ENCODE data around the gene FSTL3. TPM values are rescaled to one million over a fixed set of nuclear protein-coding genes. Genes with fewer than 3 reads are reported as not detected.

FSTL3 gene
- total and polyA plus RNA-seq, 2 of the 13 experiments (the other 11 are each of a cell fraction or from before 2014, with no cell fraction given) = 13.5 to 15.6 TPM

DNA sequence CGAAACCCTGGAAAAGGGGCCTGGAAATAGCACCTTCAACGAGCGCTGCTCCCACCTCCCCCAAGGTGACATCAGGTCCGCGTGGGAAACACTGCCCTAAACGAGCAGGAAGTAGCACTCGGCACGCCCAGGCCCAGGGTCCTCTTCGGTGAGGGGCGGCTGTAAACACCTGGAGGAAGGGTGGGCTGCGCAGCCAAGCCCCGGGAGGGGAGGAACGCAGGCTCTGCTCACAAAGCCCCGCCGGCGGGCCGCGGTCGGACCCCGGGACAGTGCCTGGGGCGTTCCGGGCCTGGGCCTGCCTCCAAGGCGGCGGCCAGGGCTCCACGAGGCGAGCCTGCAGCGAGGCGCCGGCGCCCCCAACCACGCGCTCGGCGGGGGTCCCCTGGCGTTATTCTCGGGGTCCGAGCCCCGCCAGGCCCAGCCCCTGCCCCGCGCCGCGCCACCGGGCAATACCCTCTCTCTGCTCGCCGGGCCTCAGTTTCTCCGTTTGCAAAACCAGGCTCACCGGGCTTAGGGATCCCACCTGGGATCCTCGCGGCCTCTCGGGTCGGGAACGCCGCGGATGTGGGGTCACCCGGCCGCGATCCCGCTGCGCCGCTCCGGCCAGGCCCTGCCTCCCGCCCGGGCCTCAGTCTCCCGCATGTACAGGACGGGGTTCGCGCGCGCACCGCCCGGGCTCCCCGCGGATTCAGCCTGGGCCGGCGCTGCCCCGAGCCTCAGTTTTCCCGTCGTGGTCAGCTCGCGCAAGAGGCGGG lies 13.8 kb upstream of the FSTL3 start (continued):
- TF ChIP-seq GLI4 (CRISPR knock-in tag; IDR thresholded peaks at IDR 0.05; ENCODE audit: borderline replicate concordance) (peak; percentile 71; the same call in 1 of the 2 replicates), ZNF558 (CRISPR knock-in tag; IDR thresholded peaks at IDR 0.05; ENCODE audit: borderline replicate concordance) (peak; percentile 45; the same call in 1 of the 2 replicates), ZNF556 (CRISPR knock-in tag; IDR thresholded peaks at IDR 0.05; ENCODE audit: borderline replicate concordance) (no peak), ZFP1 (CRISPR knock-in tag; IDR thresholded peaks at IDR 0.05) (no peak), MED1 (CRISPR knock-in tag; IDR thresholded peaks at IDR 0.05) (0 out of 2 replicates have a peak, but pooled peaks have one; percentile 15), ZNF234 (CRISPR knock-in tag; conservative IDR thresholded peaks at IDR 0.05) (no peak), GATAD1 (CRISPR knock-in tag; IDR thresholded peaks at IDR 0.05) (0 out of 2 replicates have a peak, but pooled peaks have one; percentile 27), ZNF816 (CRISPR knock-in tag; IDR thresholded peaks at IDR 0.05; ENCODE audit: borderline replicate concordance) (peak; percentile 77), SATB2 (CRISPR knock-in tag; IDR thresholded peaks at IDR 0.05) (0 out of 2 replicates have a peak, but pooled peaks have one; percentile 11), POLR2G (IDR thresholded peaks at IDR 0.05; ENCODE audit: low read depth, low read length) (peak; percentile 51; the same call in 1 of the 2 replicates), ELF1 (CRISPR knock-in tag; IDR thresholded peaks at IDR 0.05) (peak; percentile 57), BCL3 (CRISPR knock-in tag; IDR thresholded peaks at IDR 0.05) (no peak), IKZF4 (CRISPR knock-in tag; IDR thresholded peaks at IDR 0.05; ENCODE audit: borderline replicate concordance, low read depth, not compliant biosample characterization) (peak; percentile 4), ZBTB1 (CRISPR knock-in tag; IDR thresholded peaks at IDR 0.05; ENCODE audit: borderline replicate concordance) (no peak), ZBTB2 (CRISPR knock-in tag; IDR thresholded peaks at IDR 0.05; ENCODE audit: low read depth) (0 out of 2 replicates have a peak, but pooled peaks have one; percentile 24)
- TF ChIP-seq, protein P1, sequence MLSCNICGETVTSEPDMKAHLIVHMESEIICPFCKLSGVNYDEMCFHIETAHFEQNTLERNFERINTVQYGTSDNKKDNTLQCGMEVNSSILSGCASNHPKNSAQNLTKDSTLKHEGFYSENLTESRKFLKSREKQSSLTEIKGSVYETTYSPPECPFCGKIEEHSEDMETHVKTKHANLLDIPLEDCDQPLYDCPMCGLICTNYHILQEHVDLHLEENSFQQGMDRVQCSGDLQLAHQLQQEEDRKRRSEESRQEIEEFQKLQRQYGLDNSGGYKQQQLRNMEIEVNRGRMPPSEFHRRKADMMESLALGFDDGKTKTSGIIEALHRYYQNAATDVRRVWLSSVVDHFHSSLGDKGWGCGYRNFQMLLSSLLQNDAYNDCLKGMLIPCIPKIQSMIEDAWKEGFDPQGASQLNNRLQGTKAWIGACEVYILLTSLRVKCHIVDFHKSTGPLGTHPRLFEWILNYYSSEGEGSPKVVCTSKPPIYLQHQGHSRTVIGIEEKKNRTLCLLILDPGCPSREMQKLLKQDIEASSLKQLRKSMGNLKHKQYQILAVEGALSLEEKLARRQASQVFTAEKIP (CRISPR knock-in tag; IDR thresholded peaks at IDR 0.05; ENCODE audit: borderline replicate concordance) = no peak
- TF ChIP-seq, protein P2, sequence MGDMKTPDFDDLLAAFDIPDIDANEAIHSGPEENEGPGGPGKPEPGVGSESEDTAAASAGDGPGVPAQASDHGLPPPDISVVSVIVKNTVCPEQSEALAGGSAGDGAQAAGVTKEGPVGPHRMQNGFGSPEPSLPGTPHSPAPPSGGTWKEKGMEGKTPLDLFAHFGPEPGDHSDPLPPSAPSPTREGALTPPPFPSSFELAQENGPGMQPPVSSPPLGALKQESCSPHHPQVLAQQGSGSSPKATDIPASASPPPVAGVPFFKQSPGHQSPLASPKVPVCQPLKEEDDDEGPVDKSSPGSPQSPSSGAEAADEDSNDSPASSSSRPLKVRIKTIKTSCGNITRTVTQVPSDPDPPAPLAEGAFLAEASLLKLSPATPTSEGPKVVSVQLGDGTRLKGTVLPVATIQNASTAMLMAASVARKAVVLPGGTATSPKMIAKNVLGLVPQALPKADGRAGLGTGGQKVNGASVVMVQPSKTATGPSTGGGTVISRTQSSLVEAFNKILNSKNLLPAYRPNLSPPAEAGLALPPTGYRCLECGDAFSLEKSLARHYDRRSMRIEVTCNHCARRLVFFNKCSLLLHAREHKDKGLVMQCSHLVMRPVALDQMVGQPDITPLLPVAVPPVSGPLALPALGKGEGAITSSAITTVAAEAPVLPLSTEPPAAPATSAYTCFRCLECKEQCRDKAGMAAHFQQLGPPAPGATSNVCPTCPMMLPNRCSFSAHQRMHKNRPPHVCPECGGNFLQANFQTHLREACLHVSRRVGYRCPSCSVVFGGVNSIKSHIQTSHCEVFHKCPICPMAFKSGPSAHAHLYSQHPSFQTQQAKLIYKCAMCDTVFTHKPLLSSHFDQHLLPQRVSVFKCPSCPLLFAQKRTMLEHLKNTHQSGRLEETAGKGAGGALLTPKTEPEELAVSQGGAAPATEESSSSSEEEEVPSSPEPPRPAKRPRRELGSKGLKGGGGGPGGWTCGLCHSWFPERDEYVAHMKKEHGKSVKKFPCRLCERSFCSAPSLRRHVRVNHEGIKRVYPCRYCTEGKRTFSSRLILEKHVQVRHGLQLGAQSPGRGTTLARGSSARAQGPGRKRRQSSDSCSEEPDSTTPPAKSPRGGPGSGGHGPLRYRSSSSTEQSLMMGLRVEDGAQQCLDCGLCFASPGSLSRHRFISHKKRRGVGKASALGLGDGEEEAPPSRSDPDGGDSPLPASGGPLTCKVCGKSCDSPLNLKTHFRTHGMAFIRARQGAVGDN (CRISPR knock-in tag; IDR thresholded peaks at IDR 0.05) = peak; percentile 74
- TF ChIP-seq, protein P3, sequence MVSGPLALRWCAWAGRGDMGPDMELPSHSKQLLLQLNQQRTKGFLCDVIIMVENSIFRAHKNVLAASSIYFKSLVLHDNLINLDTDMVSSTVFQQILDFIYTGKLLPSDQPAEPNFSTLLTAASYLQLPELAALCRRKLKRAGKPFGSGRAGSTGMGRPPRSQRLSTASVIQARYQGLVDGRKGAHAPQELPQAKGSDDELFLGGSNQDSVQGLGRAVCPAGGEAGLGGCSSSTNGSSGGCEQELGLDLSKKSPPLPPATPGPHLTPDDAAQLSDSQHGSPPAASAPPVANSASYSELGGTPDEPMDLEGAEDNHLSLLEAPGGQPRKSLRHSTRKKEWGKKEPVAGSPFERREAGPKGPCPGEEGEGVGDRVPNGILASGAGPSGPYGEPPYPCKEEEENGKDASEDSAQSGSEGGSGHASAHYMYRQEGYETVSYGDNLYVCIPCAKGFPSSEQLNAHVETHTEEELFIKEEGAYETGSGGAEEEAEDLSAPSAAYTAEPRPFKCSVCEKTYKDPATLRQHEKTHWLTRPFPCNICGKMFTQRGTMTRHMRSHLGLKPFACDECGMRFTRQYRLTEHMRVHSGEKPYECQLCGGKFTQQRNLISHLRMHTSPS (CRISPR knock-in tag; IDR thresholded peaks at IDR 0.05; ENCODE audit: low read depth) = no peak

Measured in HepG2 (cell line).